NCI-H1105 (cell line): Measurements from ENCODE around the gene GIMAP6.
"Not testable (repeated sequence)": the region's sequence is repeated elsewhere in the genome, so short reads cannot be mapped to it uniquely, and the experiment has no call there.

Experiments used
- DNase-seq: peaks from one replicate; lab custom pipeline; 2025; lab: John Stamatoyannopoulos, UW

GIMAP6 gene

GRCh38 chr7:150631866-150632864, at the start of gene GIMAP6:
Gene GIMAP6, minus strand, starts transcription at chr7:150632385. Its CDS starts 2,243 bp downstream, at chr7:150630142.
- DNase-seq: no peak

GRCh38 chr7:150680364-150680763, 48.2 kb upstream of the GIMAP6 start:
- DNase-seq: not testable (repeated sequence)

GRCh38 chr7:150678601-150679000, 46.4 kb upstream of the GIMAP6 start:
- not testable (repeated sequence) for DNase-seq

- DNase-seq: not testable (repeated sequence)
These were observed 44.7 kb upstream of the GIMAP6 start for GRCh38 chr7:150676854-150677253.

- DNase-seq: not testable (repeated sequence)
These were observed 44.1 kb upstream of the GIMAP6 start for GRCh38 chr7:150676276-150676675.

GRCh38 chr7:150675714-150676113, 43.5 kb upstream of the GIMAP6 start:
- no peak for DNase-seq

- DNase-seq: not testable (repeated sequence)
These were observed 39.8 kb upstream of the GIMAP6 start for GRCh38 chr7:150671798-150672585.

GRCh38 chr7:150668977-150669376, 36.8 kb upstream of the GIMAP6 start:
- no peak for DNase-seq

- no peak for DNase-seq
These were observed 36.3 kb upstream of the GIMAP6 start for GRCh38 chr7:150668472-150668911.

GRCh38 chr7:150666412-150666811, 34.2 kb upstream of the GIMAP6 start:
- no peak for DNase-seq

- no peak for DNase-seq
These were observed 33.7 kb upstream of the GIMAP6 start for GRCh38 chr7:150665896-150666295.

- DNase-seq: no peak
These were observed 33.0 kb upstream of the GIMAP6 start for GRCh38 chr7:150665089-150665748.

- no peak for DNase-seq
These were observed 31.8 kb upstream of the GIMAP6 start for GRCh38 chr7:150663802-150664494.

GRCh38 chr7:150662821-150663220, 30.6 kb upstream of the GIMAP6 start:
- DNase-seq: not testable (repeated sequence)

GRCh38 chr7:150660939-150661613, 28.9 kb upstream of the GIMAP6 start:
- DNase-seq: no peak

- DNase-seq: no peak
These were observed 25.3 kb upstream of the GIMAP6 start for GRCh38 chr7:150657526-150657925.

- DNase-seq: no peak
These were observed 23.9 kb upstream of the GIMAP6 start for GRCh38 chr7:150656047-150656446.

- no peak for DNase-seq
These were observed 22.5 kb upstream of the GIMAP6 start for GRCh38 chr7:150654692-150655091.

- no peak for DNase-seq
These were observed 16.8 kb upstream of the GIMAP6 start for GRCh38 chr7:150649080-150649385.

- DNase-seq: no peak
These were observed 16.3 kb upstream of the GIMAP6 start for GRCh38 chr7:150648353-150649079.
